Colonic mucosa (tissue), 4 donors: ENCODE measurements around the gene GBF1. TPM values are rescaled to one million over a fixed set of nuclear protein-coding genes. Genes with fewer than 3 reads are reported as not detected.

Experiments used
- DNase-seq: peaks from one replicate; pipeline ENCODE4 v3.0.0-alpha.2; 2020
- H3K27ac ChIP-seq: fragments of 200-600 bp; one replicate; pipeline ENCODE4 v1.8.0; 2021
- H3K27me3 ChIP-seq: fragments of 200-600 bp; one replicate; pipeline ENCODE4 v1.8.0; 2021
- H3K36me3 ChIP-seq: fragments of 200-600 bp; one replicate; pipeline ENCODE4 v1.8.0; 2021
- H3K4me1 ChIP-seq: fragments of 200-600 bp; one replicate; pipeline ENCODE4 v1.8.0; 2021; ENCODE audit warnings: mild to moderate bottlenecking
- H3K4me3 ChIP-seq: fragments of 200-600 bp; one replicate; pipeline ENCODE4 v1.8.0; 2021
- H3K9ac ChIP-seq, 2 donors: one replicate each; pipeline ENCODE4 v1.7.0; 2013; ENCODE audit warnings: control low read depth in 2 of 2, low read depth in 2 of 2, low read length in 2 of 2
- H3K9me3 ChIP-seq: fragments of 200-600 bp; one replicate; pipeline ENCODE4 v1.8.0; 2021
- intact Hi-C: fragments of 100-400 bp; cut with DNase I; formaldehyde crosslinking; loops from one replicate; pipeline ENCODE4 v1.14.1; 2022
- total RNA-seq, 2 donors: library from RNA; stranded (reverse); fragmentation: NEBNext Ultra II Directional in 1 of 2; extraction: Animal tissue kit (Norgen Biotek cat#: 25700) in 1 of 2; gene quantifications; one replicate each; pipeline ENCODE4 v1.2.1, GENCODE V29; 2021
- TF ChIP-seq, protein P1 (sequence below): fragments of 200-600 bp; IDR thresholded peaks from one replicate; pipeline ENCODE4 v1.8.0; 2022; ENCODE audit warnings: antibody characterized with exemption, mild to moderate bottlenecking
- donor health status: healthy.
- donor health status: DM: no; HTN: no; CAD: no.
- donor health status: DM: no; HTN: no; CAD: no.

GBF1 gene
- total RNA-seq, 2 donors from 2014 or later: 59.8 to 73.4 TPM

DNA sequence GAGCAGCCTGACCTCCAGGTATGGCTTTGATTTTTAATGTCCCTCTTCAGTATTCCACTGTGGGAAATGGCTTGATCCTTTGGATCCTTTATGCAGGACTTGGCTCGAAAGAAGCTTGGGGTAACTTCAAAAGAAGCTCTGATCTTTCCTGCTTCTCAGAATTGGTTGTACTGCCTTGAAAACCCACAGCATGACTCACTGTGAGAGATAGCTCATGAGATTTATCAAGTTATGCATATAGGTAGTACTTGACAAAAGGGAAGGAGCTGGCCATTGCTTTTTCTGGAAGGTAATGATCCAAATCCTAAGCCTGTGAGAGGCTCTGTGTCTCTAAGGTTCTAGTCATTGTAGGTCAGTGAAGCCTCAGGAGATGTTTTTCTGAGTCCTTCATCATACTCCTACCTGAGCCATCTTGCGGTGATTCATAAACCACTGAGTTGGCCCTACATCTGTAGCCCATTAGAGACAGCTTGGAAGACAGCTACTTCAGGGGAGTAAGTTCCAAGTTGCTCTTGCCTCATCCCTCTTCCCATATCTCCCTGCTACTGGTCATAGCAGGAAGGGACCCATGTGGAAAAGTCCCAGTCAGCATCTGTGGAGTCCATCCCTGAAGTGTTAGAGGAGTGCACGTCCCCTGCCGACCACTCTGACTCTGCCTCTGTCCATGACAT, 113.5 kb downstream of the GBF1 start:
- no peaks in the 10 kb centered on the region for H3K9me3 ChIP-seq
- TF ChIP-seq, protein P1, sequence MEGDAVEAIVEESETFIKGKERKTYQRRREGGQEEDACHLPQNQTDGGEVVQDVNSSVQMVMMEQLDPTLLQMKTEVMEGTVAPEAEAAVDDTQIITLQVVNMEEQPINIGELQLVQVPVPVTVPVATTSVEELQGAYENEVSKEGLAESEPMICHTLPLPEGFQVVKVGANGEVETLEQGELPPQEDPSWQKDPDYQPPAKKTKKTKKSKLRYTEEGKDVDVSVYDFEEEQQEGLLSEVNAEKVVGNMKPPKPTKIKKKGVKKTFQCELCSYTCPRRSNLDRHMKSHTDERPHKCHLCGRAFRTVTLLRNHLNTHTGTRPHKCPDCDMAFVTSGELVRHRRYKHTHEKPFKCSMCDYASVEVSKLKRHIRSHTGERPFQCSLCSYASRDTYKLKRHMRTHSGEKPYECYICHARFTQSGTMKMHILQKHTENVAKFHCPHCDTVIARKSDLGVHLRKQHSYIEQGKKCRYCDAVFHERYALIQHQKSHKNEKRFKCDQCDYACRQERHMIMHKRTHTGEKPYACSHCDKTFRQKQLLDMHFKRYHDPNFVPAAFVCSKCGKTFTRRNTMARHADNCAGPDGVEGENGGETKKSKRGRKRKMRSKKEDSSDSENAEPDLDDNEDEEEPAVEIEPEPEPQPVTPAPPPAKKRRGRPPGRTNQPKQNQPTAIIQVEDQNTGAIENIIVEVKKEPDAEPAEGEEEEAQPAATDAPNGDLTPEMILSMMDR: no peak
- no peak overlapping the region for H3K27ac ChIP-seq
- no peak overlapping the region for H3K4me3 ChIP-seq
- no peaks in the 10 kb centered on the region for H3K27me3 ChIP-seq
- H3K9ac ChIP-seq: no peak overlapping the region
- H3K4me1 ChIP-seq: no peaks in the 10 kb centered on the region
- peaks cover 25% of the 10 kb centered on the region for H3K36me3 ChIP-seq
- no peak for DNase-seq
- intact Hi-C loops: loop anchor here (10.0 kb wide), 1 partner anchor 194 kb away; no protein-coding TSS in a partner anchor

DNA sequence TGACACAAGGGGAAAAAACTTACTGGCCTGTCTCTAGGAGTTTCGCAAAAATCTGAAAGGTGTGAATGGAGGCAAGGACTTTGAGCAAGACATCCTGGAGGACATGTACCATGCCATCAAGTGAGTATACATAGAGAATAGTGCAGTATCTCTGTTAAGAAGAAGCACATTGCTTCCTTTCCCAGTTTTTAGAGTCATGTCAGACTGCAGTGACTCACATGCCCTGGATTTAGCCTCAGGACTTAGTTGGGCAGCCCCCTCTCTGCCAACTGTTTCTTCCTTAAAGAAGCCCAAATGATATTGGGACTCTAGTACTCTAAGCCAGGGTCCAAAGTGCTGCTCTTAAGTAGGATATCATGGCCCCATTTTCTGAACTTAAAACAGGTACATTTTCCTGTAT, 122.1 kb downstream of the GBF1 start:
- DNase-seq: no peak
- no peak overlapping the region for H3K4me3 ChIP-seq
- intact Hi-C loops: no loop called here
- H3K27me3 ChIP-seq: no peaks in the 10 kb centered on the region
- peaks cover 42% of the 10 kb centered on the region for H3K36me3 ChIP-seq
- H3K9ac ChIP-seq: no peak overlapping the region
- no peaks in the 10 kb centered on the region for H3K4me1 ChIP-seq
- H3K27ac ChIP-seq: no peak overlapping the region
- H3K9me3 ChIP-seq: no peaks in the 10 kb centered on the region
- TF ChIP-seq, protein P1: no peak

DNA sequence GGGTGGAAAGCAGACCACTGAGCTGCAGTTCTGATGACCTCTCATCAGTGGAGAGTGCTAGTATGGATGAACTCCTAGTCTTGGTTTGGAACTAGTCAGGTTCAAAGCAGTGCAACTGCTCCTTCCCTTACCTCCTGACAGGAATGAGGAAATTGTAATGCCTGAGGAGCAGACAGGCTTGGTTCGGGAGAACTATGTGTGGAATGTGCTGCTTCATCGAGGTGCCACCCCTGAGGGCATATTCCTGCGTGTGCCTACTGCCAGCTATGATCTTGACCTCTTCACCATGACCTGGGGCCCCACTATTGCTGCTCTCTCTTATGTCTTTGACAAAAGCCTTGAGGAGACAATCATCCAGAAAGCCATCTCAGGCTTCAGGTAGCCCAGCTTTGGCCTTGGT, 122.7 kb downstream of the GBF1 start:
- no peak overlapping the region for H3K9ac ChIP-seq
- H3K36me3 ChIP-seq: peaks cover 39% of the 10 kb centered on the region
- TF ChIP-seq, protein P1: no peak
- H3K27ac ChIP-seq: no peak overlapping the region
- DNase-seq: no peak
- H3K9me3 ChIP-seq: no peaks in the 10 kb centered on the region
- no peaks in the 10 kb centered on the region for H3K4me1 ChIP-seq
- H3K27me3 ChIP-seq: no peaks in the 10 kb centered on the region
- H3K4me3 ChIP-seq: no peak overlapping the region
- intact Hi-C loops: no loop called here

DNA sequence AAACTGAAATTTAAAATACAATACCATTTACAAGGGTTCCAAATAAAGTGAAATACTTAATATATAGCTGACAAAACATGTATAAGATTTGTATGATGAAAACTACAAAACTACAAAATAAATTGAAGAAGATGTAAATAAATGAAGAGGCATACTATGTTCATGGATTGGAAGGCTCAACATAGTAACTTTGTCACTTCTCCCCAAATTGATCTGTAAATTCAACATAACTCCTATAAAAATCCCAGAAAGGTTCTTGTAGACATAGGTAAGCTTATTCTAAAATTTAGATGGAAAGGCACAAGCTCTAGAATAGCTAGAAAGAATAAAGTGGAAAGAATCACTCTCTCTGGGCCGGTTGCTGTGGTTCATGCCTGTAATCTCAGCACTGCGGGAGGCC, 126.0 kb downstream of the GBF1 start:
- TF ChIP-seq, protein P1: no peak
- H3K36me3 ChIP-seq: peaks cover 31% of the 10 kb centered on the region

DNA sequence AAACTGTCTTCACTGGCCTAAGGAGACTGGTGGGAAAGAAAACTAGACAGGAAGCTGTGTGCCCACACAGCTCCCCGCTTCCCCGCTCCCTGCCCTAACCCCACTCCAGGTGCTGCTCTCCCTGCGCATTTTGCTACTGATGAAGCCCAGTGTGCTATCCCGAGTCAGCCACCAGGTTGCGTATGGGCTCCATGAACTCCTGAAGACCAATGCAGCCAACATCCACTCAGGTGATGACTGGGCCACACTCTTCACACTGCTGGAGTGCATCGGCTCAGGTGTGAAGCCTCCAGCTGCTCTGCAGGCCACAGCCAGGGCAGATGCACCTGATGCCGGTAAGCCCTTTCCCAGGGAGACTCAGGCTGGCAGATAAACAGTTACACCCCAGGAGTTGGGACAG, 129.9 kb downstream of the GBF1 start:
- Histone ChIP-seq H3K36me3 (peaks cover 40% of the 10 kb centered on the region), H3K9ac (no peak overlapping the region), H3K4me3 (no peak overlapping the region), H3K27me3 (no peaks in the 10 kb centered on the region), H3K9me3 (no peaks in the 10 kb centered on the region), H3K4me1 (no peaks in the 10 kb centered on the region), H3K27ac (no peak overlapping the region)
- intact Hi-C loops: no loop called here
- TF ChIP-seq, protein P1: no peak
- DNase-seq: no peak

More for the DNA sequence above, 126.0 kb downstream of the GBF1 start:
- no peak overlapping the region for H3K4me3 ChIP-seq
- no peaks in the 10 kb centered on the region for H3K4me1 ChIP-seq
- intact Hi-C loops: no loop called here
- no peak for DNase-seq
- H3K27me3 ChIP-seq: no peaks in the 10 kb centered on the region
- H3K9ac ChIP-seq: no peak overlapping the region
- no peak overlapping the region for H3K27ac ChIP-seq
- H3K9me3 ChIP-seq: no peaks in the 10 kb centered on the region
